ENCODE data around the gene MYL4.
A peak's percentile ranks its signal among the peaks of the same experiment; 100 is the strongest.
"Not testable (repeated sequence)": the region's sequence is repeated elsewhere in the genome, so short reads cannot be mapped to it uniquely, and the experiment has no call there.

MYL4 gene

GRCh38 chr17:47208744-47209488, at the start of gene MYL4:
Gene MYL4 (plus strand): TSS chr17:47209348. CDS start chr17:47209423, 75 bp downstream.
- DNase-seq (ENCODE audit: low read depth in 2 of 2) = no peak

DNA sequence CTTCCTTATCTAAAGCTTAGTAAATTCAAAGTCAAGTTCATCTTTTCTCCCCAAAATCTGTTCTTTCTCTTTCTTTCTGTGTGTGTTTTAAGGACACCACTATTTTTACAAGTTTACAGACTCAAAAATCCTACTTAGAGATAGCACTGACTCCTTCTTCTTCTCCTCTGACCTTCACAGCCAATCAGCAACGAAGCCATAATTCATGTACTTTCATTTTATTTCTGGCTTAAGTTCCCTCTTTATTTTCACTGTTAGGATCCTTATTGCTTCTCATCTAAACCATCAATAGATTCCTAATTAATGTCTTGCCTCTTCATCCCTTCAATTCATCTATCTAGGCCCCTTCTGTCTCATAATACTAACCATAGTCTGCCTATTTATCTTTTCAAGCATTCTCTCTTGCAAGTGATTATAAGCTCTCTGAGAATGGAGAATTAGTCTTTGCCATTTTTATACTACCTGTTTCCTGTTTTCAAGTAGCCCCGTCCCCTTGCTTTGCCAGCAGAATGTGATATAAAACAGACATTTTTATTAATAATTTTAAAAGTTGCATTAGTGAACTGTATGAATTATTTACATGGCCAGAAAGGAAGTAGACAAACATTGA, 47.0 kb upstream of the MYL4 start:
- DNase-seq (ENCODE audit: low read depth in 2 of 2) = no peak

GRCh38 chr17:47164263-47164662, 44.9 kb upstream of the MYL4 start:
- no peak for DNase-seq (ENCODE audit: low read depth in 2 of 2)

GRCh38 chr17:47165137-47165536, 44.0 kb upstream of the MYL4 start:
- no peak for DNase-seq (ENCODE audit: low read depth in 2 of 2)

DNA sequence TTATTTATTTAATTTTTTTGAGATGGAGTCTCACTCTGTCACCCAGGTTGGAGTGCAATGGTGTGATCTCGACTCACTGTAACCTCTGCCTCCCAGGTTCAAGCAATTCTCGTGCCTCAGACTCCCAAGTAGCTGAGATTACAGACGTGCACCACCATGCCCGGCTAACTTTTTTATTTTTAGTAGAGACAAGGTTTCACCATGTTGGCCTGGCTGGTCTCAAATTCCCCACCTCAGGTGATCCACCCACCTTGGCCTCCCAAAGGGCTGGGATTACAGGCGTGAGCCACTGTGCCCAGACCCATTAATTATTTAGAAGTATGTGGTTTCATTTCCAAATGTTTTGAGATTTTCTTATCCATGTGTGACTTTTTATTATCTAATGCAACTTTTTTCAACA, 42.3 kb upstream of the MYL4 start:
- DNase-seq (ENCODE audit: low read depth in 2 of 2) = not testable (repeated sequence)

GRCh38 chr17:47168896-47169295, 40.3 kb upstream of the MYL4 start:
- DNase-seq (ENCODE audit: low read depth in 2 of 2) = not testable (repeated sequence)

DNA sequence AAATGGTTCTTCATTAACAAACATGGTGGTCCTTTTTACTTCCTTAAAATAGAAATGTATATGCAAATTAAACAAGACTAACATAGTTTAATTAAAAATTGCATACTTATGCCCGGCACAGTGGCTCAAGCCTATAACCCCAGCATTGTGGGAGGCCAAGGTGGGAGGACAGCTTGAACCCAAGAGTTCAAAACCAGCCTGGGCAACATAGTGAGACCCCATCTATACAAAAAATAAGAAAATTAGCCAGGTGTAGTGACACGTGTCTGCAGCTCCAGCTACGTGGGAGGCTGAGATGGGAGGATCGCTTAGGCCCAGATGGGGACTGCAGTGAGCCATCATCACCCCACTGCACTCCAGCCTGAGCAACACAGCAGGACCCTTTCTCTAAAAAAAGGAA, 38.4 kb upstream of the MYL4 start:
- DNase-seq (ENCODE audit: low read depth in 2 of 2) = no peak

DNA sequence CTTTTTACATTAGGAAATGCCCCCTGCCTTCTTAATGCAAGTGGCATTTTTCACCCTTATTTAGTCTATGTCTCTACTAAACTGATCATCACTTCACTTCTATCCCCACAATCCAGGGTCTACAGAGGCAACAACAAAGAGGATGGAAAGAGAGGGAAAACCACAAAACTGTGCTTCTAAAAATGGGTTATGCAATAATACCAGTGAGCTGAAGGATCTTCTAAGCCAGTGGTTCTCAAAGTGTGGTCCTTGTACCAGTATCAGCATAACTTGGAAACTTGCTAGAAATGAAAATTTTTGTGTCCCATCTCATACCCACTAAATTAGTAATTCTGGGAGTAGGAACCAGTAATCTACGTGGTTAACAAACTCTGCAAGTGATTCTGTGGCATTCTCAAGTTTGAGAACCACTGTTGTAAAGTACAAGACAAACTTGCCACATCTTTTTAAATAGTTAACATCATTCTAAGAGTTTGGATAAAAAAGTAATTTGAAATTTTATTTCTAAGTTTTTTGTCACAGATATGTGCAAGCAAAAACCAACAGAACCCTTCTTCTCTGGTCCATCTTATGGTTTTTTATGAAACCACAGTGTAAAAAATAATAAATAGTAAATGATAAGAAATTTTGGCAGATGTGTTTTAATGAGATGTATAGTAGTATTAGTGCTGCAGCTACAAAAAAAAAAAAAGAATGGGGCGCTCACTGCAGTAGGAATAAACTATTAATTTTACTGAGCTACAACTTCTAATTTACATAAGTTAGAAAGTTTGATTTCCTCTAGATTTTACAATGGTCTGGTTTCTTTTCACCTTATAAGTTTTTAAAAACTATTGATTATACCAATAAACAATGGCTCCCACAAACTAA, 36.2 kb upstream of the MYL4 start:
- DNase-seq (ENCODE audit: low read depth in 2 of 2) = no peak

GRCh38 chr17:47174823-47175222, 34.3 kb upstream of the MYL4 start:
- not testable (repeated sequence) for DNase-seq (ENCODE audit: low read depth in 2 of 2)

DNA sequence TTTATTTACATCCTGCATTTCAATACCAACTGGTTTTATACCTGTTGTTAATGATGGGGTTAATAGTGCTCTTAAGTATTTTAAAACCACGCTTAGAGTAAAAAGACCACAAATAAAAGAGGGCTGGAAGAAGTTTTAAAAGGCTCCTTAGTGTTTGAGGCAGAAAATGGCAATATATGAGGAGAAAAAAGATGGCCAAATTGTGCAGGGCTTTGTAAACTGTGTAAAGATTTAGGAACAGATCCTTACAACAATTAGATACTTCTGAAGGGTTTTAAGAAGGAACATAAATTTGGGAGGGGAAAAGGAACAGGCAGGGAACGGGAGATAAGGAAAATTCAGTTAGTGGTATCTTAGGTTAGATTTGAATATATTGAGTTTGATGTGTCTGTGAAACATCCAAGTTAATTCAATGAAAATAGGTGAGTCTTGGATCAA, 32.7 kb upstream of the MYL4 start:
- no peak for DNase-seq (ENCODE audit: low read depth in 2 of 2)

GRCh38 chr17:47177261-47177660, 31.9 kb upstream of the MYL4 start:
- DNase-seq (ENCODE audit: low read depth in 2 of 2) = no peak

- DNase-seq (ENCODE audit: low read depth in 2 of 2) = no peak
Observed at GRCh38 chr17:47179141-47179540, 30.0 kb upstream of the MYL4 start.

- DNase-seq (ENCODE audit: low read depth in 2 of 2) = no peak
Observed at GRCh38 chr17:47180337-47180736, 28.8 kb upstream of the MYL4 start.

DNA sequence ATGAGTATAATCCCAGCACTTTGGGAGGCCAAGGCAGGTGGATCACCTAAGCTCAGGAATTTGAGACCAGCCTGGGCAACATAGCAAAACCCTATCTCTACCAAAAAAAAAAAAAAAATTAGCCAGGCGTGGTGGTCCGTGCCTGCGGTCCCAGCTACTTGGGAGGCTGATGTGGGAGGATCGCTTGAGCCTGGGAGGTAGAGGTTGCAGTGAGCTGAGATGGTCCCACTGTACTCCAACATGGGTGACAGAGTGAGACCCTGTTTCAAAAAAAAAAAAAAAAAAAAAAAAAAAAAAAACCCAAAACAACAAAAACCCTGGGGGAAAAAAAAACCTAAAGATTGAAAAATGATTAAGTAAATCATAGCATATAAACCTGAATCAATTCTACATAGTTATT, 28.2 kb upstream of the MYL4 start:
- DNase-seq (ENCODE audit: low read depth in 2 of 2) = not testable (repeated sequence)

DNA sequence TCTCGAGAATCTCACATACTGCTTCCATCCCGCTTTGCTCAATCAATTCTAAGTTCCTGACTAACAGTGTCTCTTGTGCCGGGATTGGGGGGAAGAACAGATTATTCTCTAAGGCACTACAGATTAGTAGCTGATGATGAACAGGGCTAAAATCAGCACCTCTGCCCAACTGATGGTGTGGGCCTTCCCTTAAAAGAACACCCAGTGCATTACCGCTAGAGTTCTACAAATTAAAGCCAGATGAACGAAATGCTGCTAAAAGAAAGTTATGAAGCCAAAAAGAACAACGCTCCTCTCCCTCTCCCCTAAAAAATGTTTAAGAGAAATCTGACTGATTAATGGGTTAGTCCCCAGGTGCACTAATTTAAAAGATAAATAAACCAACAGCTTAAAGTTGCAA, 24.5 kb upstream of the MYL4 start:
- no peak for DNase-seq (ENCODE audit: low read depth in 2 of 2)

DNA sequence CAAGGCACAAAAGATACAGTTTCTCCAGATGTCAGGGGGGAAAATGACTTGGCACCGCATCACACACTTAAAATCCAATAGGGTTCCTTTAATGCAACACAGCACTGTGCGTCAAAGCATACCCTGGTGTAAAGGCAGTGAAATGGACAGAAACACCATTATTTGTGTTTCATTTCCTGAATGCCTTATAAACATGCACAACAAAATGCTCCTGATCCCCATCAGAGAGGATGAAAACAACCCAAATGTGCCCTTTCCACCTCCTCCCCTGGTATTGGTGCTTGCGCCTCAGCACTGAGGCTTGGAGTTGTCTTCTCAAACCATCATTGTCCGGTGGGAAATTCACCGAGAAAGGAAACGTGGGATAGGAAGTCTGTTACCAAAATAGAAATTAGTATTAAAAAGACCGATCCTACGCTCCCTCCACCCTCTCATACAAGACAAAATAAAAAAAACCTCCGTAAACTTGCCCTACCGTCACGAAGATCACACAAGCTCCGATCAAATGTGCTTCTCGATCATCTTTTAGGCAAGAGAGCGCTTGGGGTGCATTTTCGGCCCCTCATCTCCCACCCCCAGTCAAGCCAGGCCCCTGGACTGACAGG, 20.8 kb upstream of the MYL4 start:
- DNase-seq (ENCODE audit: low read depth in 2 of 2) = no peak

DNA sequence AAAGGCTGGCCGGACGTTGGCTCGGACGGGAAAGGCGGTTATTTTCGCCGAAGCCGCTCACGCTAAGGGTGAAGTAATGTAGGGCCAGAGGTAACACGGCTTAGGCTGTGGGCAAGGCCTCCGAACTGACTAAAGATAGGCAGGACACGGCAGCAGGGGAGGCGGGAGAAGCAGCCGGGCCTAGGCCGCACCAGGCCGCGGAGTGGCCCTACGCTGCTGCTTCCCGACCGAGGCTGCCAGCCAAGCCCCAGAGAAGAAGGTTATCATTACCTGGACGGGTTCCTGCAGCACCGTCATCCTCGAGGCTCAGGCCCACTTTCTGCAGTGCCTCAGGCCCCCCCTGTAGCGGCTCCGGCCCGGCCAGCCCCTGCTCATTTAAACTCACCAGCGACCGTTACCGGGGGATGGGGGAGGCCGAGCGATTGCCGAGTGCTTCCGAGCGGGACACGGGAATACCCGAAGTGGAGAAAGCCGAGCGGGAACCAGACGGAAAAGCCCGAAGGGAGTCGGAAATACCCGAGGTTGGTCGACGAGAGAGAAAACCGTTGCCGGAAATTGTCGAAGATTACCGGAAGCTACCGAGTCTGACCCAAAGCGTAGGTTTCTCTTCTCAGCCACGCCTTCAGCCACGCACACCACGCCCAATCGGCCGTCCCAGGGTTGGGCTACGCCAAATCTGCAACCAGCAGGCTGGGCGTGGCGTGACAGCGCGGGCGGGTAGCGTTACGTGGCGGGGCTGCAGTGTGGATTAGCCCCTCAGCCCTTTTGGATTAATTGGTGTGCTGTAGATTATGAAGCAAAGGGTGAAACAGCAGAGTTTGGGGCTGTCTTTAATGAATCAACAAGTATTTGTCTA, 20.0 kb upstream of the MYL4 start, which contains the start of gene CDC27:
Gene CDC27 (minus strand): TSS at position 420 of the 856 bp plus-strand sequence. CDS start 123 bp downstream, at position 297.
- peak; percentile 98 to 99 for DNase-seq (ENCODE audit: low read depth in 2 of 2)

DNA sequence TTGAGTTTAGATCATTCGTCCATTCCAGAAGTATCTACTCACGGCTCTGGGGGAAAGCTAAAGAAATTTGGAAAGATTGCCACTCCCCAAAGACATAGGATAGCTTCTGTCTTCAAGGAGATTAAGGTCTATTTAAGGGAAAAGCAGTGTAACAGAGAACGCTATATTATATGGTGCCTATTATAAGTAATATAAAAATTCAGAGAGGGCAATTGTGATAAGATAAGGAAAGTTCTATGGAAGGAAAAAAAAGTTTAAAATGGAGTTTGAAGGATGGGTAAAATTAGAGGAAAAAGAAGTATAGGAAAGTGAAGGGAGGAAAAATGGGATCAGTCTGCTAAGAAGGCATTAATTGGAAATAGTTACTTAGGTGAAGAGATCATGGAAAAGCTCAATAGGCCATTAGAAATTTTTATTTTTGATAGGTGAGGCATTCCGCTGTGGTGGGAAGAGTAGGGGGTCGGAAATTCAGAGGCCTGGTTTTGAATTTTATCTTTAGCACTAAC, 19.4 kb upstream of the MYL4 start:
- no peak for DNase-seq (ENCODE audit: low read depth in 2 of 2)

DNA sequence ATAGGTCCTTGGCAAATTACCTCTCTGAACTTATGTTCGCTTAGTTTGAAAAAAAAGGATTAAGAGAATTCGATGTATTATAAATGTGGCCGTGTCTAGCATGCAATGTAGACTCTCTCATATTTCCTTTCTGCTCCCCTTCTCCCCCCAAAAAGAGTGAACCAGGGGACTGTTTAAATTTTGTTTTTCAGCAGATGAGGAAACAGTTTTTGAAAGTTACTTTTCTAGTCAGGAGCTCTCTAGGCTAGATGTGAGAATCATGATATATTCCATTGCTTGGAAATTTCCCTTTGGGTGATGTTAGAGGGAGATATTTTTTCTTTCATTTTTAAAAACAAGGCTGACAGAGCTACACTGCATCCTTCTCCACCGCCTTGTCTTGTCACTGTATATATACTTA, 18.9 kb upstream of the MYL4 start:
- DNase-seq (ENCODE audit: low read depth in 2 of 2) = no peak

GRCh38 chr17:47190770-47191169, 18.4 kb upstream of the MYL4 start:
- no peak for DNase-seq (ENCODE audit: low read depth in 2 of 2)

GRCh38 chr17:47192554-47192953, 16.6 kb upstream of the MYL4 start:
- no peak for DNase-seq (ENCODE audit: low read depth in 2 of 2)

Data from activated CD8-positive, alpha-beta memory T cell treated with anti-CD3 and anti-CD28 coated beads for 4 hours (primary cell).